ENCODE results near the gene AFF3.

The AFF3 gene

DNA sequence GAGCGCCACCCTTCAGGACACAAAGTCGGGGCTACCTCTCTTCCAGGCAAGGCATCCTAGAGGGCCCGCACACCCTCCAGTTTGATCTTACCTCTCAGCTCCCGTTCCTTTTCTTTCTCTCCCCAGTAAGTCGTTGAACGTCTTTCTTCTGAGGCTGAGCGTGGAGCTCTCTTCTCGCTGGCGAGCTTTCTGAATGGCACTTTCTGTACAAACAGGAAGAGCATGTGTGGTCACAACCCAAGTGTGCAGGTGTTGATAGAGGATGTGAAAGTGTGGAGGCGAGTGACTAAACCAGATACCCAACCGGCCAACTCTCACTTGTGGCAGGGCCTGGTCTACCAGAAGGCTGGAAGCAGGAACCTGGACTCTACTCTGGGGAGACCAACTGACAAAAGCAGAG is at the start of gene AFF3:
Gene AFF3, minus strand, starts transcription at position 198 of the 400 bp plus-strand sequence. CDS start 38,136 bp downstream, outside the sequence.
- H3K4me1 ChIP-seq (ENCODE audit: control insufficient read depth, insufficient read depth, low read length) = no peaks in the 10 kb centered on the region
- H3K27me3 ChIP-seq (ENCODE audit: control insufficient read depth in 1 of 2, insufficient read depth in 2 of 2, low read length in 2 of 2) = peaks cover 0 to 3% of the 10 kb centered on the region in 2 donors
- H3K27ac ChIP-seq (ENCODE audit: low read length) = no peak within 1 kb of the TSS
- H3K9ac ChIP-seq (ENCODE audit: low read length in 2 of 2) = no peak within 1 kb of the TSS
- no peaks in the 10 kb centered on the region for H3K9me3 ChIP-seq (ENCODE audit: control insufficient read depth in 2 of 2, low read length in 2 of 2)
- H3K36me3 ChIP-seq (ENCODE audit: control insufficient read depth in 2 of 2, insufficient read depth in 2 of 2, low read length in 2 of 2) = no peaks in the 10 kb centered on the region
- H3K4me3 ChIP-seq (ENCODE audit: low read length in 2 of 2) = no peak within 1 kb of the TSS

- Histone ChIP-seq H3K4me1 (ENCODE audit: control insufficient read depth, insufficient read depth, low read length) (peaks cover 6% of the 10 kb centered on the region), H3K9me3 (ENCODE audit: control insufficient read depth in 2 of 2, low read length in 2 of 2) (no peaks in the 10 kb centered on the region), H3K4me3 (ENCODE audit: low read length in 2 of 2) (no peak overlapping the region), H3K27me3 (ENCODE audit: control insufficient read depth in 1 of 2, insufficient read depth in 2 of 2, low read length in 2 of 2) (no peaks in the 10 kb centered on the region), H3K36me3 (ENCODE audit: control insufficient read depth in 2 of 2, insufficient read depth in 2 of 2, low read length in 2 of 2) (no peaks in the 10 kb centered on the region), H3K27ac (ENCODE audit: low read length) (no peak overlapping the region), H3K9ac (ENCODE audit: low read length in 2 of 2) (no peak overlapping the region)
These were observed 47.0 kb upstream of the AFF3 start for GRCh38 chr2:100189387-100189786.

GRCh38 chr2:100188326-100188725 is 45.9 kb upstream of the AFF3 start:
- Histone ChIP-seq H3K9me3 (ENCODE audit: control insufficient read depth in 2 of 2, low read length in 2 of 2) (no peaks in the 10 kb centered on the region), H3K4me3 (ENCODE audit: low read length in 2 of 2) (no peak overlapping the region), H3K27me3 (ENCODE audit: control insufficient read depth in 1 of 2, insufficient read depth in 2 of 2, low read length in 2 of 2) (no peaks in the 10 kb centered on the region), H3K9ac (ENCODE audit: low read length in 2 of 2) (no peak overlapping the region), H3K27ac (ENCODE audit: low read length) (no peak overlapping the region), H3K4me1 (ENCODE audit: control insufficient read depth, insufficient read depth, low read length) (peaks cover 6% of the 10 kb centered on the region), H3K36me3 (ENCODE audit: control insufficient read depth in 2 of 2, insufficient read depth in 2 of 2, low read length in 2 of 2) (no peaks in the 10 kb centered on the region)

DNA sequence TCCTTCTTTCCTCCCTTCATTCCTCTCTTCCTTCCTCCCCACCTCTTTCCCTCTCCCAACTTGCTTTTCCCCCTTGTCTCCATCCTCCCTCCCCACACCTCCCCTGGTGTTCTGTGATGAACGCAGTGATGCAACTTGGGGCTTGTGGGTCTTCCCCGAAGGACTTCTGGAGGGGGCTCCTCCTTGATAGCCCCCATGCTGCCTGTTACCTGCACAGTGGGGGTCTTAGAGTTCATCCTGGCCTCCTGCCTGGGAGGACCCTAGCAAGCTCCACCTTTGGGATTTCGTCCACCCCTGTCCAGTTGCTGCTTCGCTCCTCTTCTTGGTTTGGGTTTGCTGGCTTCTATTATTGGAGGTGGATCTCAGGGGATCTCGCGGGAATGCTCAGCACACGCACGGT is 43.7 kb upstream of the AFF3 start:
- no peaks in the 10 kb centered on the region for H3K27me3 ChIP-seq (ENCODE audit: control insufficient read depth in 1 of 2, insufficient read depth in 2 of 2, low read length in 2 of 2)
- no peak overlapping the region for H3K27ac ChIP-seq (ENCODE audit: low read length)
- H3K36me3 ChIP-seq (ENCODE audit: control insufficient read depth in 2 of 2, insufficient read depth in 2 of 2, low read length in 2 of 2) = no peaks in the 10 kb centered on the region
- no peaks in the 10 kb centered on the region for H3K9me3 ChIP-seq (ENCODE audit: control insufficient read depth in 2 of 2, low read length in 2 of 2)
- H3K9ac ChIP-seq (ENCODE audit: low read length in 2 of 2) = no peak overlapping the region
- H3K4me1 ChIP-seq (ENCODE audit: control insufficient read depth, insufficient read depth, low read length) = peaks cover 6% of the 10 kb centered on the region
- H3K4me3 ChIP-seq (ENCODE audit: low read length in 2 of 2) = no peak overlapping the region

- Histone ChIP-seq H3K9me3 (ENCODE audit: control insufficient read depth in 2 of 2, low read length in 2 of 2) (no peaks in the 10 kb centered on the region), H3K27me3 (ENCODE audit: control insufficient read depth in 1 of 2, insufficient read depth in 2 of 2, low read length in 2 of 2) (no peaks in the 10 kb centered on the region), H3K27ac (ENCODE audit: low read length) (no peak overlapping the region), H3K36me3 (ENCODE audit: control insufficient read depth in 2 of 2, insufficient read depth in 2 of 2, low read length in 2 of 2) (no peaks in the 10 kb centered on the region), H3K9ac (ENCODE audit: low read length in 2 of 2) (no peak overlapping the region), H3K4me3 (ENCODE audit: low read length in 2 of 2) (no peak overlapping the region), H3K4me1 (ENCODE audit: control insufficient read depth, insufficient read depth, low read length) (peaks cover 6% of the 10 kb centered on the region)
These were observed 43.1 kb upstream of the AFF3 start for GRCh38 chr2:100185516-100185915.

DNA sequence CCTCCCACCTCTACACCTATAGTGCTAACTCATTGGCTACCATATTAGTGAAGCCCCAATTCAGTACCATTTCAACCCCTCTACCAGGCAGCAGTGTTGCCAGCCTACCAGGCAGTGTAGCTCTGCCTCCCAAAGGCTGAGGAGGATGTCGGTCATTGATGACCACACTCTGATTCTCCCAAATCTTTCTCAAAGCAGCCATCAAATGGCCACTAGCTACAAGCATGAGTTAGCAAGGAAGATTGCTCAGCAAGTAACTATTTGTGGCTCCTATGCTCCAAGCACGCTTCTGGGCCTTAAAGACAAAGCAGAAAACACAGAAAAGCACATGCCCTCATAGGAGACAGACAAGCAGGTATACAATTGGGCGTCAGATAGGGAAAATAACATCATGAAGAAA is 42.7 kb upstream of the AFF3 start:
- Histone ChIP-seq H3K27ac (ENCODE audit: low read length) (no peak overlapping the region), H3K27me3 (ENCODE audit: control insufficient read depth in 1 of 2, insufficient read depth in 2 of 2, low read length in 2 of 2) (no peaks in the 10 kb centered on the region)

DNA sequence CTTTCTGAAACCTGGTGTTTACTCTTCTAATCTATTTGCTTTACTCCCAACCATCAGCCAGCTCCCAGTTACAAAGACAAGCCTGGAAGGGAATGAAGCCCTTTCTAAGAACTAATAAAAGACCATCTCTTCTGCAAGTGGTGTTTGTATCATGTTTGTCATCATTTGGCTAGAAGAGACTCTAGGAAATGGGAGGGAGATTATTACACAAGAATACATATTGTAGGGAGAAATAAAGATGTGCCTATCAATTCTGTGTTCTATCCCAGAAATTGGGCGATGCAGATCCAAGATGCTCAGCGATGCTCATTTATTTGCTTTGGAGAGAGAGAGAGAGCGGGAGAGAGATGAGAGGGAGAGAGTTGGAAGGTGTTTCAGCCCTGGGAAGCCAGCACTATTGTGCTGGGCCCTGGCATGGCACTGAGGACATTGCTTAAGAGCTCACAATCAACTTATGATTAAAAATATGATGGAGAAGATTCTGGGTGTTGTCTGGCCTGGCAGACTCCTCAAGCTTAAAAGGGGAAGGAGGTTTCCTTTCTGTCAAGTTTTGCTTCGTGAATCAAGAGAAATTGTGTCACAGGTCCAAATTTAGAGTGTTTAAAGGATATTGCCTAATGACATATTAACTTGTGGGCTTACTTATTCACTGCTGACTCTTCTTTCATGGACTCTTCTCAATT is 41.8 kb upstream of the AFF3 start:
- Histone ChIP-seq H3K4me3 (ENCODE audit: low read length in 2 of 2) (no peak overlapping the region), H3K9me3 (ENCODE audit: control insufficient read depth in 2 of 2, low read length in 2 of 2) (no peaks in the 10 kb centered on the region), H3K36me3 (ENCODE audit: control insufficient read depth in 2 of 2, insufficient read depth in 2 of 2, low read length in 2 of 2) (no peaks in the 10 kb centered on the region), H3K27me3 (ENCODE audit: control insufficient read depth in 1 of 2, insufficient read depth in 2 of 2, low read length in 2 of 2) (no peaks in the 10 kb centered on the region), H3K4me1 (ENCODE audit: control insufficient read depth, insufficient read depth, low read length) (peaks cover 3% of the 10 kb centered on the region), H3K9ac (ENCODE audit: low read length in 2 of 2) (no peak overlapping the region), H3K27ac (ENCODE audit: low read length) (no peak overlapping the region)

More for the DNA sequence above, 42.7 kb upstream of the AFF3 start:
- no peaks in the 10 kb centered on the region for H3K9me3 ChIP-seq (ENCODE audit: control insufficient read depth in 2 of 2, low read length in 2 of 2)
- H3K4me3 ChIP-seq (ENCODE audit: low read length in 2 of 2) = no peak overlapping the region
- H3K4me1 ChIP-seq (ENCODE audit: control insufficient read depth, insufficient read depth, low read length) = peaks cover 6% of the 10 kb centered on the region
- no peaks in the 10 kb centered on the region for H3K36me3 ChIP-seq (ENCODE audit: control insufficient read depth in 2 of 2, insufficient read depth in 2 of 2, low read length in 2 of 2)
- no peak overlapping the region for H3K9ac ChIP-seq (ENCODE audit: low read length in 2 of 2)

DNA sequence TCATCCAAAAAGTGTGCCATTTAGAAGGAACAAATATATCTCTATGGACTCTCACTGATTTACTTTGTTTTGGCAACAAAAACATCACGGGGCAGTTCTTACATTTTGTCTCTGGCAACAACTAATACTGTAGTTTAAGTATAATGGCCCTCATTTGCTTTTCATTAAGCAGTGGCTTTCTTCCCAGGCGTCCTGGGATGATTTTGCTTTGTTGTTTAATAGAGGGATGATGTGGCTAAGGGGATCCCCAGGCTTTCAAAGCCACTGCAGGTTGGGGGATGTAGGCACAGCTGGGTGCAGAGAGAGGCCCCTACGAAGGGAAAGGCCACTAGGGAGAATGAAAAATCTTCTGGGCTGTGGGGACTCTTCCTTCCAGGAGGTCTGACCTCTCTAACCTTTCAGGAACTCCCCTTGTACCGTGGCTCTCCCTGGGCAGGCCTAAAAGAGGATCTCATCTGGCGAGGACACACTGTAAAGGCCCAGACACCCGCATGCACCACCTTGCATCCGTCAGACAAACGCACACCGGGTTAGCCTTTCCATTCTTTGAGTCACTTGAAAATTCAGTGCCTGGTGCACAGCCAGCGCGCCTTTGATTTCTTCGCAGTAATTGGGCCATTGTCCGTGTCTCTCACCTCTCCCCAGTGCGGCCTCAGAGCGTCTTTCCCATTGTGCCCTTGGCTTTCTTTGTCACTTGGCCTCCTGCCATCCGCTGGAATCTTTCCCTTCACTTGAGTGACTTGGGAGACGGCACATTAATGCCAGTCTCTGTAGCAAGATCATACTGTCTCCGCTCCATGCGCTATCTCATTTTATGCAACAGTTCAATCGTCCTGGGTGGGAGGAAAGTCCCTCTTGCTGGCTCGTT is 40.3 kb upstream of the AFF3 start:
- H3K4me1 ChIP-seq (ENCODE audit: control insufficient read depth, insufficient read depth, low read length) = peaks cover 3% of the 10 kb centered on the region
- H3K4me3 ChIP-seq (ENCODE audit: low read length in 2 of 2) = no peak overlapping the region
- H3K9ac ChIP-seq (ENCODE audit: low read length in 2 of 2) = no peak overlapping the region
- H3K27me3 ChIP-seq (ENCODE audit: control insufficient read depth in 1 of 2, insufficient read depth in 2 of 2, low read length in 2 of 2) = no peaks in the 10 kb centered on the region
- no peak overlapping the region for H3K27ac ChIP-seq (ENCODE audit: low read length)
- H3K9me3 ChIP-seq (ENCODE audit: control insufficient read depth in 2 of 2, low read length in 2 of 2) = no peaks in the 10 kb centered on the region
- no peaks in the 10 kb centered on the region for H3K36me3 ChIP-seq (ENCODE audit: control insufficient read depth in 2 of 2, insufficient read depth in 2 of 2, low read length in 2 of 2)

DNA sequence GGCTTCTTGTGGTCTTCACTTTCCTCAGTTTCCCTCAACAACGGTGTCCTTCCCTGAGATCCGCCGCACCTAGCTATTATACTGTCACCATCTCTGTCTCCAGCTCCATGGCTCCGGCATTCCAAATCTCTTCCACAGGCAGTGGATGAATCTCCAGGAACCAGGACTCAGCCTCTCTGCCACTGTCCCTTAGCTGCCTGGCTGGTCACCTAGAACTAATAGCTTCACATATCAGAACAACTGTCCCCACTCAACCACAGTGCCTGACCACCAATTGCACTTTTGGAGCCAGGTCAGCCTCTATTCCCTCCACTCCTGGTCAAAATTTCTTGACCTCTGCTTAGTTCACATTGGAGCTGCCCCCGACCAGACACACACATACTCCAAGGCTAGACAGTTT is 38.1 kb upstream of the AFF3 start:
- Histone ChIP-seq H3K4me3 (ENCODE audit: low read length in 2 of 2) (no peak overlapping the region), H3K27me3 (ENCODE audit: control insufficient read depth in 1 of 2, insufficient read depth in 2 of 2, low read length in 2 of 2) (no peaks in the 10 kb centered on the region), H3K9ac (ENCODE audit: low read length in 2 of 2) (no peak overlapping the region), H3K36me3 (ENCODE audit: control insufficient read depth in 2 of 2, insufficient read depth in 2 of 2, low read length in 2 of 2) (no peaks in the 10 kb centered on the region), H3K27ac (ENCODE audit: low read length) (no peak overlapping the region), H3K9me3 (ENCODE audit: control insufficient read depth in 2 of 2, low read length in 2 of 2) (no peaks in the 10 kb centered on the region), H3K4me1 (ENCODE audit: control insufficient read depth, insufficient read depth, low read length) (peaks cover 3% of the 10 kb centered on the region)

- Histone ChIP-seq H3K27ac (ENCODE audit: low read length) (no peak overlapping the region), H3K9ac (ENCODE audit: low read length in 2 of 2) (no peak overlapping the region), H3K9me3 (ENCODE audit: control insufficient read depth in 2 of 2, low read length in 2 of 2) (no peaks in the 10 kb centered on the region), H3K27me3 (ENCODE audit: control insufficient read depth in 1 of 2, insufficient read depth in 2 of 2, low read length in 2 of 2) (no peaks in the 10 kb centered on the region), H3K4me3 (ENCODE audit: low read length in 2 of 2) (no peak overlapping the region), H3K36me3 (ENCODE audit: control insufficient read depth in 2 of 2, insufficient read depth in 2 of 2, low read length in 2 of 2) (no peaks in the 10 kb centered on the region), H3K4me1 (ENCODE audit: control insufficient read depth, insufficient read depth, low read length) (peaks cover 2% of the 10 kb centered on the region)
These were observed 37.4 kb upstream of the AFF3 start for GRCh38 chr2:100179806-100180205.

DNA sequence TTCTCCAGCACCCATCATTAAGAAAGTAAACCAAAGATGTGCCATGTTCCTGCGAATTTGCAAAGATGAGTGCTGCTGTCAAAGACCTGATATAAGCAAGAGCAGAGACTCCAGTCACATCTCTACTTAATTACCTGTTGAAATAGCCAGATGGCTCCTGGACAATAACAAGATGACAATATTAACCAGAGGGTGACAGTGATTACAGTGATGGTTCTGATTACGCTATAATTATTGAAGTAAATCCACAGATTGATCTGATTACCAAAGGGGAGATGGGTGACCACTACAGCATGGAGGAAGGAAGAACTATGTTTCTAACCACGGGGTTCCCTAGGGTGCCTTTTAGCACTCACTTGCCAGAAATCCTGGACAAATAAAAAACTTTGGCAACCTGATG is 36.5 kb upstream of the AFF3 start:
- no peaks in the 10 kb centered on the region for H3K4me1 ChIP-seq (ENCODE audit: control insufficient read depth, insufficient read depth, low read length)
- H3K36me3 ChIP-seq (ENCODE audit: control insufficient read depth in 2 of 2, insufficient read depth in 2 of 2, low read length in 2 of 2) = no peaks in the 10 kb centered on the region
- no peaks in the 10 kb centered on the region for H3K27me3 ChIP-seq (ENCODE audit: control insufficient read depth in 1 of 2, insufficient read depth in 2 of 2, low read length in 2 of 2)
- no peak overlapping the region for H3K9ac ChIP-seq (ENCODE audit: low read length in 2 of 2)
- H3K9me3 ChIP-seq (ENCODE audit: control insufficient read depth in 2 of 2, low read length in 2 of 2) = no peaks in the 10 kb centered on the region
- H3K4me3 ChIP-seq (ENCODE audit: low read length in 2 of 2) = no peak overlapping the region
- H3K27ac ChIP-seq (ENCODE audit: low read length) = no peak overlapping the region
